Astrocyte (in vitro differentiated cells and primary cell): Measurements from ENCODE around the gene OFD1. TPM values are rescaled to one million over a fixed set of nuclear protein-coding genes. Genes with fewer than 3 reads are reported as not detected.

Source experiments
- DNase-seq: peaks from one replicate; pipeline ENCODE4 v3.0.0-alpha.2; 2010; ENCODE audit warnings: low read depth
- FAIRE-seq: peaks from 2 replicates; lab custom pipeline; 2011; peaks lifted over from hg19 to GRCh38; lab: Jason Lieb, UNC
- H2AFZ ChIP-seq: 2 replicates; pipeline ENCODE4 v1.6.0; 2012; ENCODE audit warnings: low read depth, low read length, inconsistent platforms
- H3K27ac ChIP-seq: 2 replicates; pipeline ENCODE4 v1.5.1; 2011; ENCODE audit warnings: low read depth, low read length, inconsistent platforms
- H3K27me3 ChIP-seq: 2 replicates; pipeline ENCODE4 v1.6.0; 2011; ENCODE audit warnings: low read length, inconsistent platforms; ENCODE audit not compliant: insufficient read depth
- H3K36me3 ChIP-seq: 2 replicates; pipeline ENCODE4 v1.5.1; 2011; ENCODE audit warnings: low read length, inconsistent platforms; ENCODE audit not compliant: insufficient read depth
- H3K4me1 ChIP-seq: 2 replicates; pipeline ENCODE4 v1.5.1; 2011; ENCODE audit warnings: low read length, inconsistent platforms; ENCODE audit not compliant: insufficient read depth
- H3K4me2 ChIP-seq: 2 replicates; pipeline ENCODE4 v1.6.0; 2012; ENCODE audit warnings: low read length, inconsistent platforms
- H3K4me3 ChIP-seq: 2 replicates; pipeline ENCODE4 v1.5.1; 2011; ENCODE audit warnings: low read depth, mild to moderate bottlenecking, low read length, inconsistent platforms; ENCODE audit not compliant: insufficient read depth
- H3K79me2 ChIP-seq: 2 replicates; pipeline ENCODE4 v1.6.0; 2012; ENCODE audit warnings: mild to moderate bottlenecking, low read length, inconsistent platforms; ENCODE audit not compliant: insufficient read depth
- H3K9ac ChIP-seq: 2 replicates; pipeline ENCODE4 v1.6.0; 2012; ENCODE audit warnings: mild to moderate bottlenecking, low read length, inconsistent platforms
- H3K9me3 ChIP-seq: 2 replicates; pipeline ENCODE4 v1.5.1; 2012; ENCODE audit warnings: low read depth, mild to moderate bottlenecking, low read length, inconsistent platforms; ENCODE audit not compliant: insufficient read depth
- H4K20me1 ChIP-seq: 2 replicates; pipeline ENCODE4 v1.6.0; 2012; ENCODE audit warnings: low read length, inconsistent platforms; ENCODE audit not compliant: insufficient read depth
- H3K27ac Mint-ChIP-seq: one replicate; pipeline ENCODE4 v1.8.0; 2021; ENCODE audit warnings: mild to moderate bottlenecking, mixed read lengths; ENCODE audit not compliant: unreplicated experiment
- H3K27me3 Mint-ChIP-seq: one replicate; pipeline ENCODE4 v1.8.0; 2021; ENCODE audit warnings: low read depth, mixed read lengths; ENCODE audit not compliant: unreplicated experiment
- H3K36me3 Mint-ChIP-seq: one replicate; pipeline ENCODE4 v1.8.0; 2021; ENCODE audit warnings: low read depth, mixed read lengths; ENCODE audit not compliant: unreplicated experiment
- H3K4me1 Mint-ChIP-seq: one replicate; pipeline ENCODE4 v1.8.0; 2021; ENCODE audit warnings: low read depth, mixed read lengths; ENCODE audit not compliant: unreplicated experiment
- H3K4me3 Mint-ChIP-seq: one replicate; pipeline ENCODE4 v1.8.0; 2021; ENCODE audit warnings: mild to moderate bottlenecking, moderate library complexity, mixed read lengths; ENCODE audit not compliant: unreplicated experiment
- H3K9me3 Mint-ChIP-seq: one replicate; pipeline ENCODE4 v1.8.0; 2021; ENCODE audit warnings: mild to moderate bottlenecking, mixed read lengths; ENCODE audit not compliant: unreplicated experiment
- EZH2 ChIP-seq: IDR thresholded peaks from 2 replicates; pipeline ENCODE4 v1.6.1; 2012; ENCODE audit warnings: mild to moderate bottlenecking, low read length, inconsistent platforms; ENCODE audit not compliant: insufficient read depth
- total RNA-seq: library from RNA; stranded (reverse); gene quantifications from 2 replicates; pipeline ENCODE4 v1.2.1, GENCODE V29; 2021
- TF ChIP-seq, protein P1 (sequence below): IDR thresholded peaks from 2 replicates; pipeline ENCODE4 v1.5.1; 2011; ENCODE audit warnings: low read depth, mild to moderate bottlenecking, inconsistent platforms, low read length, moderate library complexity; ENCODE audit not compliant: insufficient read depth

OFD1 gene
- total RNA-seq, 1 donor from 2014 or later, result 22.0 TPM

DNA sequence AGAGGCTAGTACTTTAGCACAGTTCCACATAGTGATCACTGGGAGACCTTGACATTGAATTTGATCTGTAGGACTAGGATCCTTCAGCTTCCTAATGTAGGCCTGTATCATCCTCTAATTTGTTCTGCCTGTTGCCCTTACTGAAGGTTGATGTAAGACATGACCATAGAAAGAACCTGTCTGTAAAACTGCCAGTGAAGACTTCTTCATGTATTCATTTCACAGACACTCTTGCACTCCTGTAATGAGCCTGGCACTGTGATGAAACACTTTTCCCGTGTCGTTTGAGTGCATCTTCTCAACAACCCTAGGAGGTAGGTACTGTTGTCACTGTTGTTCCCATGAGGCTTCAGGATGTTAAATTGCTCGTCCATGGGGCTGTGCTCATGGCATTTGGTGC, 31.0 kb upstream of the OFD1 start:
- Histone ChIP-seq H3K9ac (no peak overlapping the region), H3K4me1 (peaks cover 8% of the 10 kb centered on the region), H3K9me3 (no peaks in the 10 kb centered on the region), H2AFZ (no peak overlapping the region), H3K27ac (no peak overlapping the region), H3K4me2 (no peak overlapping the region), H3K79me2 (peaks cover 72% of the 10 kb centered on the region), H3K36me3 (no peaks in the 10 kb centered on the region), H4K20me1 (peaks cover 26% of the 10 kb centered on the region), H3K27me3 (no peaks in the 10 kb centered on the region), H3K4me3 (no peak overlapping the region)
- DNase-seq, result no peak
- H3K9me3 Mint-ChIP-seq, result no peaks in the 10 kb centered on the region
- no peak for FAIRE-seq
- no peak for TF ChIP-seq EZH2
- TF ChIP-seq, protein P1, sequence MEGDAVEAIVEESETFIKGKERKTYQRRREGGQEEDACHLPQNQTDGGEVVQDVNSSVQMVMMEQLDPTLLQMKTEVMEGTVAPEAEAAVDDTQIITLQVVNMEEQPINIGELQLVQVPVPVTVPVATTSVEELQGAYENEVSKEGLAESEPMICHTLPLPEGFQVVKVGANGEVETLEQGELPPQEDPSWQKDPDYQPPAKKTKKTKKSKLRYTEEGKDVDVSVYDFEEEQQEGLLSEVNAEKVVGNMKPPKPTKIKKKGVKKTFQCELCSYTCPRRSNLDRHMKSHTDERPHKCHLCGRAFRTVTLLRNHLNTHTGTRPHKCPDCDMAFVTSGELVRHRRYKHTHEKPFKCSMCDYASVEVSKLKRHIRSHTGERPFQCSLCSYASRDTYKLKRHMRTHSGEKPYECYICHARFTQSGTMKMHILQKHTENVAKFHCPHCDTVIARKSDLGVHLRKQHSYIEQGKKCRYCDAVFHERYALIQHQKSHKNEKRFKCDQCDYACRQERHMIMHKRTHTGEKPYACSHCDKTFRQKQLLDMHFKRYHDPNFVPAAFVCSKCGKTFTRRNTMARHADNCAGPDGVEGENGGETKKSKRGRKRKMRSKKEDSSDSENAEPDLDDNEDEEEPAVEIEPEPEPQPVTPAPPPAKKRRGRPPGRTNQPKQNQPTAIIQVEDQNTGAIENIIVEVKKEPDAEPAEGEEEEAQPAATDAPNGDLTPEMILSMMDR, result no peak
- H3K4me1 Mint-ChIP-seq, result peaks cover 15% of the 10 kb centered on the region
- no peak overlapping the region for H3K4me3 Mint-ChIP-seq
- H3K27me3 Mint-ChIP-seq, result no peaks in the 10 kb centered on the region
- no peak overlapping the region for H3K27ac Mint-ChIP-seq
- peaks cover 2% of the 10 kb centered on the region for H3K36me3 Mint-ChIP-seq

DNA sequence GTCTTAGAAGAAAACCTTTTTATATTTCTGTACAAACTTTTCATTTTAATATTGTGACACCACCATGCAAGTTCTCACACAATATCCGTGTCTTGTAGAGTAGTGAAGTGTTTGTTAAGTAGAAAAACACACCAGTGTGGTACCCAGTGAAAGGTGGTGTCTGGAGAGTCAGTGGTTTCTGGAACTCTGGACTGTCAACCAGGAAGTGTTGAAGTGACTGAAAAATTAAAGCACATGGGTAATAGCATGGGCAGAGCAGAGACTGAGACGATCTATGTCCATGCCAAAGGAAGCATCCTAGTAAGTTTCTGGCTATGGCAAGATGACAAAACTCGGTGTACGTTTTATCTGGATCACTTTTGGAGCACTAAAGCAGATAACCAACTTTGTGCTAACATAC, 23.4 kb upstream of the OFD1 start:
- no peaks in the 10 kb centered on the region for H3K4me1 ChIP-seq
- H3K27me3 ChIP-seq, result no peaks in the 10 kb centered on the region
- no peak overlapping the region for H3K4me3 Mint-ChIP-seq
- no peaks in the 10 kb centered on the region for H3K27me3 Mint-ChIP-seq
- peaks cover 7% of the 10 kb centered on the region for H3K36me3 Mint-ChIP-seq
- no peak overlapping the region for H3K27ac ChIP-seq
- FAIRE-seq (peak; percentile 45), DNase-seq (no peak)
- H3K9me3 ChIP-seq, result no peaks in the 10 kb centered on the region
- H4K20me1 ChIP-seq, result no peaks in the 10 kb centered on the region
- no peak overlapping the region for H3K9ac ChIP-seq
- H3K4me3 ChIP-seq, result no peak overlapping the region
- TF ChIP-seq, protein P1, result no peak
- no peak for TF ChIP-seq EZH2
- H3K36me3 ChIP-seq, result peaks cover 15% of the 10 kb centered on the region
- no peak overlapping the region for H3K27ac Mint-ChIP-seq
- peaks cover 13% of the 10 kb centered on the region for H3K79me2 ChIP-seq
- H3K4me2 ChIP-seq, result no peak overlapping the region
- H3K9me3 Mint-ChIP-seq, result no peaks in the 10 kb centered on the region
- H3K4me1 Mint-ChIP-seq, result no peaks in the 10 kb centered on the region
- H2AFZ ChIP-seq, result no peak overlapping the region

- no peak overlapping the region for H3K27ac ChIP-seq
- H3K4me1 ChIP-seq, result peaks cover 8% of the 10 kb centered on the region
- H3K27ac Mint-ChIP-seq, result no peak overlapping the region
- H3K4me3 Mint-ChIP-seq, result no peak overlapping the region
- no peaks in the 10 kb centered on the region for H3K9me3 ChIP-seq
- no peaks in the 10 kb centered on the region for H3K9me3 Mint-ChIP-seq
- H3K36me3 ChIP-seq, result peaks cover 17% of the 10 kb centered on the region
- no peaks in the 10 kb centered on the region for H3K27me3 ChIP-seq
- FAIRE-seq, result peak; percentile 47
- no peak overlapping the region for H3K9ac ChIP-seq
- peaks cover 20% of the 10 kb centered on the region for H3K79me2 ChIP-seq
- H3K27me3 Mint-ChIP-seq, result no peaks in the 10 kb centered on the region
- H3K36me3 Mint-ChIP-seq, result peaks cover 10% of the 10 kb centered on the region
- no peak overlapping the region for H3K4me3 ChIP-seq
- no peak overlapping the region for H2AFZ ChIP-seq
- no peak for DNase-seq
- H4K20me1 ChIP-seq, result no peaks in the 10 kb centered on the region
- H3K4me1 Mint-ChIP-seq, result peaks cover 12% of the 10 kb centered on the region
- TF ChIP-seq EZH2, result no peak
- TF ChIP-seq, protein P1, result no peak
- H3K4me2 ChIP-seq, result no peak overlapping the region
These were observed 18.1 kb upstream of the OFD1 start for GRCh38 chrX:13716455-13716854.
